ENCODE measurements around the gene TMEM259. TPM values are rescaled to one million over a fixed set of nuclear protein-coding genes. Genes with fewer than 3 reads are reported as not detected.
A peak's percentile ranks its signal among the peaks of the same experiment; 100 is the strongest.

TMEM259 gene
- total RNA-seq, 1 donor from 2014 or later: 43.8 TPM

- DNase-seq (ENCODE audit: low read depth in 2 of 2): no peak
These were observed 31.4 kb downstream of the TMEM259 start for GRCh38 chr19:989381-990081.

GRCh38 chr19:988510-988909 lies 32.4 kb downstream of the TMEM259 start:
- DNase-seq (ENCODE audit: low read depth in 2 of 2): no peak

- DNase-seq (ENCODE audit: low read depth in 2 of 2): no peak
These were observed 32.8 kb downstream of the TMEM259 start for GRCh38 chr19:988081-988480.

- no peak for DNase-seq (ENCODE audit: low read depth in 2 of 2)
These were observed 34.8 kb downstream of the TMEM259 start for GRCh38 chr19:986083-986482.

- peak; percentile 89 to 94 for DNase-seq (ENCODE audit: low read depth in 2 of 2)
These were observed 36.6 kb downstream of the TMEM259 start, which contains the start of gene WDR18 for GRCh38 chr19:984165-984967. Gene WDR18, plus strand, starts transcription at chr19:984345. Its CDS starts 9 bp downstream, at chr19:984354.

- peak; percentile 52 to 68 for DNase-seq (ENCODE audit: low read depth in 2 of 2)
These were observed 38.3 kb downstream of the TMEM259 start for GRCh38 chr19:982567-983170.

- peak in 1 of 2 donors; percentile 14 for DNase-seq (ENCODE audit: low read depth in 2 of 2)
These were observed 40.6 kb downstream of the TMEM259 start for GRCh38 chr19:980133-980998.

GRCh38 chr19:979318-979741 lies 41.6 kb downstream of the TMEM259 start:
- DNase-seq (ENCODE audit: low read depth in 2 of 2): no peak

GRCh38 chr19:977058-977464 lies 43.9 kb downstream of the TMEM259 start:
- no peak for DNase-seq (ENCODE audit: low read depth in 2 of 2)

- no peak for DNase-seq (ENCODE audit: low read depth in 2 of 2)
These were observed 44.4 kb downstream of the TMEM259 start for GRCh38 chr19:976476-976875.

- DNase-seq (ENCODE audit: low read depth in 2 of 2): no peak
These were observed 46.2 kb downstream of the TMEM259 start for GRCh38 chr19:974564-975257.

GRCh38 chr19:973726-974563 lies 47.0 kb downstream of the TMEM259 start:
- DNase-seq (ENCODE audit: low read depth in 2 of 2): no peak

- no peak for DNase-seq (ENCODE audit: low read depth in 2 of 2)
These were observed 48.6 kb downstream of the TMEM259 start for GRCh38 chr19:972281-972680.

- no peak for DNase-seq (ENCODE audit: low read depth in 2 of 2)
These were observed 49.1 kb downstream of the TMEM259 start for GRCh38 chr19:971795-972194.

- no peak for DNase-seq (ENCODE audit: low read depth in 2 of 2)
These were observed 50.2 kb downstream of the TMEM259 start for GRCh38 chr19:970695-971094.

GRCh38 chr19:966485-967088 lies 54.3 kb downstream of the TMEM259 start:
- no peak for DNase-seq (ENCODE audit: low read depth in 2 of 2)

- peak in 1 of 2 donors; percentile 44 for DNase-seq (ENCODE audit: low read depth in 2 of 2)
These were observed 55.9 kb downstream of the TMEM259 start for GRCh38 chr19:964761-965694.

GRCh38 chr19:964116-964520 lies 56.8 kb downstream of the TMEM259 start:
- no peak for DNase-seq (ENCODE audit: low read depth in 2 of 2)

Data from lung microvascular endothelial cell (primary cell).